ENCODE measurements around the gene CCDC88A.

- TF ChIP-seq CTCF (conservative IDR thresholded peaks at IDR 0.05): no peak
- no peak for TF ChIP-seq EZH2 (IDR thresholded peaks at IDR 0.05; ENCODE audit: low read depth)
Observed at GRCh38 chr2:55330541-55331297, 88.9 kb downstream of the CCDC88A start.
